Endothelial cell of umbilical vein (primary cell): ENCODE measurements around the gene CPEB1. TPM values are rescaled to one million over a fixed set of nuclear protein-coding genes. Genes with fewer than 3 reads are reported as not detected.
A peak's percentile ranks its signal among the peaks of the same experiment; 100 is the strongest.

ENCODE experiments used
- BruUV-seq: library from RNA; stranded (reverse); fragments of 400-500 nt; replicated peaks from 2 replicates; lab custom pipeline; 2021; lab: Mats Ljungman, UMichigan
- CTCF ChIA-PET: fragments of 300-600, 350-600 bp; sonication (Branson Sonifier 250); formaldehyde crosslinking; loops from one replicate; lab custom pipeline; 2021; ENCODE audit warnings: antibody characterized with exemption, inconsistent platforms; lab: Charles Lee
- POLR2A ChIA-PET: fragments of 300-600, 350-600 bp; sonication (Branson Sonifier 250); formaldehyde crosslinking; loops from one replicate; lab custom pipeline; 2021; ENCODE audit warnings: antibody characterized with exemption, inconsistent platforms; lab: Charles Lee
- DNase-seq: peaks from one replicate; pipeline ENCODE4 v3.0.0-alpha.2; 2011; ENCODE audit warnings: low read depth, low spot score
- FAIRE-seq: peaks from 2 replicates; lab custom pipeline; 2011; peaks lifted over from hg19 to GRCh38; lab: Jason Lieb, UNC
- H2AFZ ChIP-seq: 2 replicates; pipeline ENCODE4 v1.6.0; 2012; ENCODE audit warnings: low read depth, low read length, control low read depth, inconsistent platforms
- H3K27ac ChIP-seq: 2 replicates; pipeline ENCODE4 v1.5.1; 2011; ENCODE audit warnings: low read depth, mild to moderate bottlenecking, control low read depth, low read length, moderate library complexity; ENCODE audit not compliant: insufficient read depth
- H3K27me3 ChIP-seq, 2 experiments: 2 replicates each; pipeline versions ENCODE4 v1.6.0 to v1.6.1; 2011; ENCODE audit warnings: low read length in 2 of 2, mixed read lengths in 1 of 2; ENCODE audit not compliant: control insufficient read depth in 2 of 2, insufficient read depth in 2 of 2
- H3K36me3 ChIP-seq, 2 experiments: 2 replicates in 1 of 2; 3 replicates in 1 of 2; pipeline ENCODE4 v1.5.1; 2011; ENCODE audit warnings: low read length in 2 of 2, mild to moderate bottlenecking in 1 of 2, moderate library complexity in 1 of 2; ENCODE audit not compliant: control insufficient read depth in 2 of 2, insufficient read depth in 2 of 2; ENCODE audit errors: extremely low read depth in 1 of 2
- H3K4me1 ChIP-seq: 3 replicates; pipeline ENCODE4 v1.5.1; 2011; ENCODE audit warnings: mild to moderate bottlenecking, low read length; ENCODE audit not compliant: control insufficient read depth, insufficient read depth; ENCODE audit errors: extremely low read depth
- H3K4me2 ChIP-seq: 2 replicates; pipeline ENCODE4 v1.6.1; 2011; ENCODE audit warnings: low read length, control low read depth, mixed read lengths; ENCODE audit not compliant: insufficient read depth
- H3K4me3 ChIP-seq, 3 experiments: fragments of 200-600 bp in 1 of 3; sonication (generic), shearing (Covaris generic) in 1 of 3; replicated peaks in 1 of 3; 2 replicates each; pipeline ENCODE4 v1.5.1; 2011 to 2016; ENCODE audit warnings: control low read depth in 3 of 3, low read length in 3 of 3, mild to moderate bottlenecking in 2 of 3, inconsistent platforms in 1 of 3, low read depth in 1 of 3, moderate library complexity in 1 of 3; ENCODE audit not compliant: insufficient read depth in 1 of 3
- H3K79me2 ChIP-seq: 2 replicates; pipeline ENCODE4 v1.6.0; 2012; ENCODE audit warnings: low read length, inconsistent platforms; ENCODE audit not compliant: control insufficient read depth, insufficient read depth
- H3K9ac ChIP-seq: replicated peaks from 2 replicates; pipeline ENCODE3; 2011; ENCODE audit warnings: low read length, control low read depth; ENCODE audit not compliant: insufficient read depth; ENCODE audit errors: extremely low read depth
- H3K9me1 ChIP-seq: replicated peaks from 3 replicates; pipeline ENCODE4 v1.6.0; 2011; ENCODE audit warnings: mild to moderate bottlenecking, low read length; ENCODE audit not compliant: control insufficient read depth, insufficient read depth; ENCODE audit errors: extremely low read depth
- H3K9me3 ChIP-seq: replicated peaks from 2 replicates; pipeline ENCODE4 v1.5.1; 2012; ENCODE audit warnings: low read length, inconsistent platforms; ENCODE audit not compliant: control insufficient read depth, insufficient read depth
- H4K20me1 ChIP-seq: replicated peaks from 2 replicates; pipeline ENCODE3; 2011; ENCODE audit warnings: mild to moderate bottlenecking, low read length; ENCODE audit not compliant: control insufficient read depth, insufficient read depth; ENCODE audit errors: extremely low read depth
- EZH2 ChIP-seq: IDR thresholded peaks from 2 replicates; pipeline ENCODE4 v1.6.1; 2012; ENCODE audit warnings: borderline replicate concordance, low read depth, mild to moderate bottlenecking, moderate library complexity, low read length, inconsistent platforms; ENCODE audit not compliant: severe bottlenecking
- FOS ChIP-seq: IDR thresholded peaks from 2 replicates; pipeline ENCODE4 v1.6.1; 2011; ENCODE audit warnings: mild to moderate bottlenecking, low read length, moderate library complexity, borderline replicate concordance; ENCODE audit not compliant: insufficient read depth
- GATA2 ChIP-seq: IDR thresholded peaks from 2 replicates; pipeline ENCODE4 v1.7.0; 2011; ENCODE audit warnings: low read depth, mild to moderate bottlenecking, moderate library complexity, mixed read lengths, low read length; ENCODE audit not compliant: insufficient read length, insufficient read depth
- JUN ChIP-seq: IDR thresholded peaks from 2 replicates; pipeline ENCODE4 v1.6.1; 2011; ENCODE audit warnings: borderline replicate concordance, low read depth; ENCODE audit not compliant: insufficient read length, insufficient read depth
- MYC ChIP-seq: IDR thresholded peaks from one replicate; pipeline ENCODE4 v1.6.1; 2011; ENCODE audit warnings: mild to moderate bottlenecking, low read depth, low read length
- POLR2A ChIP-seq: IDR thresholded peaks from 2 replicates; pipeline ENCODE4 v1.6.1; 2012; ENCODE audit warnings: low read depth, mild to moderate bottlenecking, control low read depth, low read length
- POLR2AphosphoS5 ChIP-seq: IDR thresholded peaks from 2 replicates; pipeline ENCODE4 v1.6.1; 2012; ENCODE audit warnings: low read depth, mild to moderate bottlenecking, control low read depth, low read length, moderate library complexity; ENCODE audit not compliant: insufficient read depth
- dilution Hi-C: fragments of 300-500 bp; cut with MboI; formaldehyde crosslinking; loops from one replicate; pipeline ENCODE4 v1.15.0; 2019; ENCODE audit warnings: low sequenced_read_pairs; ENCODE audit not compliant: extremely low pct_ligation_motif_present
- intact Hi-C: fragments of 100-400 bp; cut with micrococcal nuclease; formaldehyde crosslinking; loops from one replicate; pipeline ENCODE4 v1.10.0; 2022
- polyA plus RNA-seq, 4 experiments: library from polyadenylated mRNA; depleted of rRNA in 3 of 4; stranded (reverse) in 3 of 4; unstranded in 1 of 4; fragments of >200 nt; gene quantifications; 2 replicates each; pipeline versions ENCODE4 v1.2.1 to v1.2.3, GENCODE V29; 2011 to 2012; ENCODE audit warnings: missing spikeins in 1 of 4
- total RNA-seq: library from RNA; stranded (reverse); gene quantifications from 2 replicates; pipeline ENCODE4 v1.2.3, GENCODE V29; 2021
- TF ChIP-seq, protein P1 (sequence below), 2 donors: IDR thresholded peaks; 1 replicate in 1 of 2; 2 replicates in 1 of 2; pipeline ENCODE4 v1.5.1; 2011; ENCODE audit warnings: low read length in 2 of 2, mild to moderate bottlenecking in 2 of 2, moderate library complexity in 2 of 2, control low read depth in 1 of 2, inconsistent platforms in 1 of 2, low read depth in 1 of 2; ENCODE audit not compliant: insufficient read depth in 1 of 2; ENCODE audit errors: extremely low read depth in 1 of 2
- TF ChIP-seq, protein P2 (sequence below): IDR thresholded peaks from 2 replicates; pipeline ENCODE4 v1.6.1; 2011; ENCODE audit not compliant: insufficient read depth, insufficient read length

The CPEB1 gene
- total and polyA plus RNA-seq, 2 donors (not counting 3 experiments of a cell fraction or from before 2014, with no cell fraction given) = not detected

DNA sequence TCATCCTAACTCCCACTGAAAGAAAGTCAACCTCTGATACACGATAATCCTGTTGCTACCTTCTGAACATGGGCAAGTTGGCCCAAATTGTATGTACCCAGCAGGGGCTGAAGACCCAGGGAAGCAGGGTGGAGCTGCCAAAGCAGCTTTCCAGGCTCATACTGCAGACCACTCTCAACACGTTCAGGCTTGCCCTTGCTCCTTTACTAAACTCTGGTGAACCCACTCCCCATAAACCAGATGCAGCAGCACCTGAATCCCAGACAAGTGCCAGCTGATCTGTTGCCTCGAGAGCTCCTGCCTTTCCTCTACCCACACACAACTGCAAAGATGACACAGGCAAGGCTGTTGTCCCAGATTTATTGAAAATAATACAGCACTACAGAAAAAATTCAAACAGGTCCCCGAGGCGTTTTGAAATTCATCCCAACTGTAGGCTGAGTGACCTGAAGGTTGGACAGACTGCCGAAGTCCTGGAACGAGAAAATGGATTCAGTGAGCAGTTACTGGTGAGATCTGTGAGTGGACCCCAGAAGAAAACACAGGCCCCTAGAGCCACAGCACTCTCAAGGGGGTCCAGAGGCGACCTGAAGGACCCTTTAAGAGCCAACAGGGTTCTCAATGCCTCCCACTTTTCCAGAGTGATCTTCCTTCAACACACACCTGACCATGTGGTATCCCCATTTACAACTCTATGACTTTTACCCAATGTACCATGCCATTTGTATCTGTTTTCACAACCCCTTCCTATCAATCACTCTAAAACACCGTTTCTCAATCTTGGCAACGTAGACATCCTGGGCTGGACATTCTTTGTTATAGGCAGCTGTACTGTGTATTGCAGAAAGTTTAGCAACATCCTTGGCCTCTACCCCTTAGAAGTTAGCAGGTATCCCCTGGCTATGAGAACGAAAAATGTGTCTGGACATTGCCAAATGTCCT, 110.5 kb downstream of the CPEB1 start:
- ChIA-PET CTCF (no interaction called here), POLR2A (no interaction called here)
- DNase-seq (no peak), FAIRE-seq (no peak)
- no peak overlapping the region for H2AFZ ChIP-seq
- H4K20me1 ChIP-seq = peaks cover 3% of the 10 kb centered on the region
- H3K36me3 ChIP-seq = peaks cover 26 to 27% of the 10 kb centered on the region in 2 experiments
- peaks cover 17% of the 10 kb centered on the region for H3K4me1 ChIP-seq
- TF ChIP-seq MYC (no peak), FOS (no peak), POLR2A (peak; percentile 29), POLR2AphosphoS5 (no peak)
- dilution Hi-C loops = no loop called here
- H3K4me2 ChIP-seq = no peak overlapping the region
- H3K27me3 ChIP-seq = no peaks in the 10 kb centered on the region
- peaks cover 42% of the 10 kb centered on the region for H3K79me2 ChIP-seq
- H3K4me3 ChIP-seq = no peak overlapping the region
- H3K9me1 ChIP-seq = no peaks in the 10 kb centered on the region
- BruUV-seq = no TSS peak
- H3K27ac ChIP-seq = no peak overlapping the region
- H3K9me3 ChIP-seq = no peaks in the 10 kb centered on the region
- intact Hi-C loops = no loop called here
- no peak overlapping the region for H3K9ac ChIP-seq

DNA sequence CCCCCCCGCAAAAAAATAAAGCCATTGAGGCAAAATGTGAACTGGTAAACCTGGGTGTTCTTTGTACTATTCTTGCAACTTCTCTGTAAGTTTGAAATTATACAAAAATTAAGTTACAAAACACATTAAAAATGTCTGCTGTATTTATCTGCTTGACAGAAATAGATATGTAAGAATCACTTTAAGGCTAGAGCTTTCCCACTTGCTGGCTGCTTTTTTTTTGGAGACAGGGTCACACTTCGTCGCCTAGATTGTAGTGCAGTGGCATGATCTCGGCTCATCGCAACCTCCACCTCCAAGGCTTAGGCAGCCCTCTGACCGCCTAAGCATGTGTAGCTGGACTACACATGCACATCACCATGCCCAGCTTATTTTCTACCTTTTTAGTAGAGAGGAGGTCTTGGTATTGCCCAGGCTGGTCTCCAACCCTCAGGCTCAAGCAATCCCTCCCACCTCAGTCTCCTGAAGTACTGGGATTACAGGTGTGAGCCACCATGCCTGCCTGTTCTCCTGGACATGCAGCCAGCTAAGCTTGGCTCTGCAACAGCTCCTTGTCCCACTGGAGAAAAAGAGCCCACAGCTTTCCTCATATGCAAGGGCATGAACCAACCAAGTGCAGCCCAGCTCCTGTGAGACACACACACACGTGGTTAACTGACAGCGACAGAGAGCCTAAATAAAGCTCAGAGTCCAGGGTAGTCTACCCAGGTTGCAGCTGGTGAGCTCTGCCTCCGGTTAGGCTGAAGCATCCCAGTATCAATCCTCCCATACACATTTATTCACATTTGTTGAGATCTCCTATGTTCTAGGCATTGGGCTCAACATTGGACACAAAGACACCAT, 111.4 kb downstream of the CPEB1 start:
- Histone ChIP-seq H3K4me2 (no peak overlapping the region), H3K4me1 (peaks cover 12% of the 10 kb centered on the region), H3K27me3 (no peaks in the 10 kb centered on the region), H2AFZ (no peak overlapping the region), H3K9me1 (no peaks in the 10 kb centered on the region), H3K9ac (no peak overlapping the region), H3K9me3 (no peaks in the 10 kb centered on the region), H4K20me1 (peaks cover 3% of the 10 kb centered on the region), H3K27ac (no peak overlapping the region), H3K79me2 (peaks cover 42% of the 10 kb centered on the region), H3K4me3 (no peak overlapping the region), H3K36me3 (peaks cover 26 to 27% of the 10 kb centered on the region in 2 experiments)
- no peak for TF ChIP-seq EZH2
- no peak for TF ChIP-seq POLR2AphosphoS5
- TF ChIP-seq, protein P1, sequence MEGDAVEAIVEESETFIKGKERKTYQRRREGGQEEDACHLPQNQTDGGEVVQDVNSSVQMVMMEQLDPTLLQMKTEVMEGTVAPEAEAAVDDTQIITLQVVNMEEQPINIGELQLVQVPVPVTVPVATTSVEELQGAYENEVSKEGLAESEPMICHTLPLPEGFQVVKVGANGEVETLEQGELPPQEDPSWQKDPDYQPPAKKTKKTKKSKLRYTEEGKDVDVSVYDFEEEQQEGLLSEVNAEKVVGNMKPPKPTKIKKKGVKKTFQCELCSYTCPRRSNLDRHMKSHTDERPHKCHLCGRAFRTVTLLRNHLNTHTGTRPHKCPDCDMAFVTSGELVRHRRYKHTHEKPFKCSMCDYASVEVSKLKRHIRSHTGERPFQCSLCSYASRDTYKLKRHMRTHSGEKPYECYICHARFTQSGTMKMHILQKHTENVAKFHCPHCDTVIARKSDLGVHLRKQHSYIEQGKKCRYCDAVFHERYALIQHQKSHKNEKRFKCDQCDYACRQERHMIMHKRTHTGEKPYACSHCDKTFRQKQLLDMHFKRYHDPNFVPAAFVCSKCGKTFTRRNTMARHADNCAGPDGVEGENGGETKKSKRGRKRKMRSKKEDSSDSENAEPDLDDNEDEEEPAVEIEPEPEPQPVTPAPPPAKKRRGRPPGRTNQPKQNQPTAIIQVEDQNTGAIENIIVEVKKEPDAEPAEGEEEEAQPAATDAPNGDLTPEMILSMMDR (IDR thresholded peaks at IDR 0.05; ENCODE audit: extremely low read depth in 1 of 2, insufficient read depth in 1 of 2, low read depth in 1 of 2, low read length in 2 of 2) = no peak
- no peak for TF ChIP-seq FOS
- TF ChIP-seq POLR2A = no peak
- TF ChIP-seq GATA2 = no peak
- TF ChIP-seq MYC = no peak
- TF ChIP-seq JUN = no peak
- TF ChIP-seq, protein P2, sequence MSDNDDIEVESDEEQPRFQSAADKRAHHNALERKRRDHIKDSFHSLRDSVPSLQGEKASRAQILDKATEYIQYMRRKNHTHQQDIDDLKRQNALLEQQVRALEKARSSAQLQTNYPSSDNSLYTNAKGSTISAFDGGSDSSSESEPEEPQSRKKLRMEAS = no peak
- no TSS peak for BruUV-seq
- ChIA-PET POLR2A (interaction anchor here (0.6 kb wide), 1 partner anchor 571 kb away, joined by 3 read pairs; no protein-coding TSS in a partner anchor), CTCF (no interaction called here)
- FAIRE-seq (no peak), DNase-seq (no peak)
- intact Hi-C loops (no loop called here), dilution Hi-C loops (no loop called here)
